ENCODE results near the gene DYRK4. TPM values are rescaled to one million over a fixed set of nuclear protein-coding genes. Genes with fewer than 3 reads are reported as not detected.

The DYRK4 gene
- total and polyA plus RNA-seq, 2 of the 8 experiments (the other 6 are each of a cell fraction or from before 2014, with no cell fraction given), result 10.5 to 11.4 TPM

DNA sequence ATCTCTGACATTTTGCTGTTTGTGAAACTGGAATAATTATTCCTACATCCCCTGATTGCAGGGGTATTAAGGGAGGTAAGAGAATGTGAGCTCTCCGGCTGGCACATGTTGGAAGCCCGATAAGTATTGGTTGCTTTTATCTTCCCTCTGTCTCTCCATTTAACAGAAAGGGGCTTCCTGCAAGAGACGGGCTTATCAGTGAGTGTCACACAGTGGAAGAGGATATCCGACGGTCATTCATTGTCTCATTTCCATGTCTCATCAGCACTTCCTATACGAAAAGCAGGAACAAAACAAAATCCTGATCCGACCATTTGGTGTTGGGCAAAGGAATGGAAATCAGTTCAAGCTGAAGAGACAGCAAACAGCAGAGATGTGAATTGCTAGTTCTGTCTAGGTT lies 10.7 kb downstream of the DYRK4 start:
- Histone ChIP-seq H2BK5ac (ENCODE audit: low read depth, low read length) (no peak overlapping the region), H3K79me1 (ENCODE audit: low read depth, low read length) (no peaks in the 10 kb centered on the region), H3K23me2 (ENCODE audit: low read depth, low read length) (no peaks in the 10 kb centered on the region), H2BK120ac (replicated peaks; ENCODE audit: low read depth, low read length) (no peak overlapping the region), H4K20me1 (replicated peaks in 1 of 2; ENCODE audit: control insufficient read depth in 1 of 2, insufficient read depth in 2 of 2, low read length in 2 of 2) (no peaks in the 10 kb centered on the region), H3K79me2 (ENCODE audit: control insufficient read depth in 1 of 2, insufficient read depth in 2 of 2, low read length in 2 of 2) (no peaks in the 10 kb centered on the region), H3K9ac (replicated peaks in 1 of 4; ENCODE audit: extremely low read depth in 1 of 4, low read depth in 3 of 4, low read length in 3 of 4) (no peak overlapping the region), H3K27me3 (replicated peaks in 1 of 4; ENCODE audit: control insufficient read depth in 3 of 4, extremely low read depth in 1 of 4, insufficient read depth in 3 of 4, low read length in 3 of 4) (no peaks in the 10 kb centered on the region), H3K27ac (ENCODE audit: low read depth, low read length) (no peak overlapping the region), H3K56ac (replicated peaks; ENCODE audit: insufficient read length, low read depth, low read length) (no peak overlapping the region), H3K4ac (replicated peaks; ENCODE audit: insufficient read length, low read depth, low read length) (no peak overlapping the region), H3K14ac (ENCODE audit: insufficient read length) (no peak overlapping the region), H3K9me3 (ENCODE audit: insufficient read depth in 2 of 2, low read depth in 1 of 2, low read length in 1 of 2) (no peaks in the 10 kb centered on the region), H4K5ac (ENCODE audit: insufficient read length, low read depth, low read length) (no peak overlapping the region), H3K23ac (ENCODE audit: insufficient read length) (no peak overlapping the region), H4K8ac (ENCODE audit: extremely low read depth, insufficient read depth, low read length) (no peak overlapping the region), H3K4me1 (replicated peaks in 1 of 4; ENCODE audit: control insufficient read depth in 3 of 4, insufficient read depth in 4 of 4, low read length in 3 of 4) (no peaks in the 10 kb centered on the region), H4K91ac (replicated peaks; ENCODE audit: insufficient read length, low read length) (no peak overlapping the region), H3K4me2 (ENCODE audit: insufficient read depth in 1 of 2, low read depth in 2 of 2, low read length in 2 of 2) (no peak overlapping the region), H3K36me3 (ENCODE audit: control insufficient read depth in 2 of 4, insufficient read depth in 4 of 4, low read length in 3 of 4) (no peaks in the 10 kb centered on the region), H2BK15ac (ENCODE audit: low read length) (no peak overlapping the region), H2AFZ (ENCODE audit: low read length) (no peak overlapping the region), H2AK5ac (ENCODE audit: low read depth, low read length) (no peak overlapping the region), H3K4me3 (ENCODE audit: extremely low read depth in 1 of 4, insufficient read depth in 2 of 4, low read depth in 3 of 4, low read length in 4 of 4) (no peak overlapping the region), H2BK12ac (ENCODE audit: low read depth, low read length) (no peak overlapping the region), H2BK20ac (ENCODE audit: low read length) (no peak overlapping the region), H3K18ac (ENCODE audit: extremely low read depth, low read length) (no peak overlapping the region)
- POLR2A ChIA-PET (ENCODE audit: partially characterized antibody), result interaction anchor here (1.9 kb wide), 1 partner anchor 10 kb away, joined by 5 read pairs; the partner anchor contains the start of gene DYRK4
- no peak for TF ChIP-seq BRCA1 (IDR thresholded peaks at IDR 0.05; ENCODE audit: low read depth, low read length)
- no peak for TF ChIP-seq TAF7 (optimal IDR thresholded peaks at IDR 0.05; ENCODE audit: borderline replicate concordance, low read depth, low read length)
- TF ChIP-seq ASH2L (IDR thresholded peaks at IDR 0.05; ENCODE audit: low read length), result no peak
- TF ChIP-seq, protein P1, sequence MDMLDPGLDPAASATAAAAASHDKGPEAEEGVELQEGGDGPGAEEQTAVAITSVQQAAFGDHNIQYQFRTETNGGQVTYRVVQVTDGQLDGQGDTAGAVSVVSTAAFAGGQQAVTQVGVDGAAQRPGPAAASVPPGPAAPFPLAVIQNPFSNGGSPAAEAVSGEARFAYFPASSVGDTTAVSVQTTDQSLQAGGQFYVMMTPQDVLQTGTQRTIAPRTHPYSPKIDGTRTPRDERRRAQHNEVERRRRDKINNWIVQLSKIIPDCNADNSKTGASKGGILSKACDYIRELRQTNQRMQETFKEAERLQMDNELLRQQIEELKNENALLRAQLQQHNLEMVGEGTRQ (IDR thresholded peaks at IDR 0.05; ENCODE audit: low read length), result no peak
- TF ChIP-seq NRF1 (IDR thresholded peaks at IDR 0.05; ENCODE audit: low read depth, low read length), result no peak
- DNase-seq (ENCODE audit: low read depth in 1 of 2, low spot score in 2 of 2) (no peak), FAIRE-seq (no peak)
- CTCF ChIA-PET (ENCODE audit: partially characterized antibody), result no interaction called here
- 83% methylated on average over 7 of the region's 7 CpGs; no CpG with 5 or more reads in 1 of the 2 experiments for WGBS, 2 experiments (ENCODE audit: extremely low coverage in 1 of 2, insufficient coverage in 1 of 2, insufficient read length in 1 of 2, insufficient replicate concordance in 2 of 2, low coverage in 1 of 2, low lambda C conversion rate in 2 of 2, missing lambda C conversion rate in 1 of 2)

Data from H1 (cell line).